ENCODE measurements around the gene RMRP. TPM values are rescaled to one million over a fixed set of nuclear protein-coding genes. Genes with fewer than 3 reads are reported as not detected.
"Not testable (repeated sequence)": the region's sequence is repeated elsewhere in the genome, so short reads cannot be mapped to it uniquely, and the experiment has no call there.

The RMRP gene
- total and polyA plus RNA-seq, 7 experiments from 2014 or later = 49.2 to 11,273 (median 7,741) TPM; not detected in 1

- H3K36me3 ChIP-seq (ENCODE audit: control insufficient read depth in 2 of 3, insufficient read depth in 3 of 3, low read length in 3 of 3) = no peaks in the 10 kb centered on the region
- peak; percentile 95 for ATAC-seq
- peaks cover 0 to 40% (median 0%) of the 10 kb centered on the region in 5 donors for H3K36me3 Mint-ChIP-seq
These were observed 11.1 kb downstream of the RMRP start for GRCh38 chr9:35646533-35647265.

GRCh38 chr9:35646153-35646532 lies 11.7 kb downstream of the RMRP start:
- H3K9me3 Mint-ChIP-seq = peaks cover 0 to 2% (median 0%) of the 10 kb centered on the region in 11 donors
- DNase-seq (peak in 5 of 9 donors; percentile 33 to 47 (median 45)), ATAC-seq (no peak)
- peak overlapping the region; percentile 86 to 99 (median 96) for H3K27ac Mint-ChIP-seq
- Histone ChIP-seq H3K27ac (ENCODE audit: low read depth, low read length) (peak overlapping the region; percentile 83), H3K27me3 (ENCODE audit: control insufficient read depth in 2 of 2, insufficient read depth in 2 of 2, low read length in 2 of 2) (no peaks in the 10 kb centered on the region), H3K9me3 (ENCODE audit: control insufficient read depth in 2 of 3, low read length in 3 of 3) (no peaks in the 10 kb centered on the region), H3K4me3 (ENCODE audit: low read length) (peak overlapping the region; percentile 90), H3K4me1 (ENCODE audit: control insufficient read depth in 2 of 2, insufficient read depth in 2 of 2, low read length in 2 of 2) (peaks cover 39 to 45% of the 10 kb centered on the region in 2 donors), H3K36me3 (ENCODE audit: control insufficient read depth in 2 of 3, insufficient read depth in 3 of 3, low read length in 3 of 3) (no peaks in the 10 kb centered on the region)
- peak overlapping the region; percentile 90 to 100 (median 96) for H3K4me3 Mint-ChIP-seq
- ChIA-PET CTCF (interaction anchor here (0.7 to 9.4 kb wide), 13 partner anchors 13 to 151 kb away, joined by 3 to 118 read pairs (median 4); partner anchors contain the start of genes ARHGEF39, CA9, CCDC107 and CD72), POLR2A (interaction anchor here (0.6 to 10.8 kb wide), 18 partner anchors 8 to 1652 kb away, joined by 3 to 264 read pairs (median 6); partner anchors contain the start of genes ARHGEF39, CCDC107, CD72 and CREB3)
- H3K27me3 Mint-ChIP-seq = no peaks in the 10 kb centered on the region
- peaks cover 35 to 70% (median 46%) of the 10 kb centered on the region in 7 donors for H3K4me1 Mint-ChIP-seq
- intact Hi-C loops (cut with micrococcal nuclease) = loop anchor here (1.0 to 5.0 kb wide), 15 partner anchors 8 to 574 kb away; partner anchors contain the start of genes CREB3 (in 2 of the 2), HINT2 (in 2 of the 2), TLN1 (in 2 of the 2) and ARHGEF39 (in 1 of the 2)
- peaks cover 0 to 45% (median 2%) of the 10 kb centered on the region in 5 donors for H3K36me3 Mint-ChIP-seq

More at GRCh38 chr9:35646533-35647265, 11.1 kb downstream of the RMRP start:
- H3K27me3 ChIP-seq (ENCODE audit: control insufficient read depth in 2 of 2, insufficient read depth in 2 of 2, low read length in 2 of 2) = no peaks in the 10 kb centered on the region
- DNase-seq = peak; percentile 87 to 96 (median 93)
- H3K9me3 ChIP-seq (ENCODE audit: control insufficient read depth in 2 of 3, low read length in 3 of 3) = no peaks in the 10 kb centered on the region
- peak overlapping the region; percentile 90 for H3K4me3 ChIP-seq (ENCODE audit: low read length)
- H3K27ac Mint-ChIP-seq = peak overlapping the region; percentile 86 to 99 (median 96)
- peak overlapping the region; percentile 90 to 100 (median 96) for H3K4me3 Mint-ChIP-seq
- H3K4me1 ChIP-seq (ENCODE audit: control insufficient read depth in 2 of 2, insufficient read depth in 2 of 2, low read length in 2 of 2) = peaks cover 44 to 51% of the 10 kb centered on the region in 2 donors
- peak overlapping the region; percentile 83 for H3K27ac ChIP-seq (ENCODE audit: low read depth, low read length)
- H3K9me3 Mint-ChIP-seq = peaks cover 0 to 2% (median 0%) of the 10 kb centered on the region in 11 donors
- POLR2A ChIA-PET = interaction anchor here (0.6 to 10.8 kb wide), 29 partner anchors 8 to 1315 kb away, joined by 3 to 264 read pairs (median 5); partner anchors contain the start of genes ARHGEF39, CCDC107, CD72 and CREB3
- no peaks in the 10 kb centered on the region for H3K27me3 Mint-ChIP-seq
- H3K4me1 Mint-ChIP-seq = peaks cover 40 to 70% (median 46%) of the 10 kb centered on the region in 7 donors
- CTCF ChIA-PET = interaction anchor here (0.7 to 9.4 kb wide), 20 partner anchors 12 to 151 kb away, joined by 3 to 118 read pairs (median 4); partner anchors contain the start of genes ARHGEF39, CCDC107, CD72 and CREB3
- intact Hi-C loops (cut with micrococcal nuclease) = loop anchor here (1.0 to 5.0 kb wide), 15 partner anchors 8 to 574 kb away; partner anchors contain the start of genes CREB3 (in 2 of the 2), GBA2 (in 2 of the 2), HINT2 (in 2 of the 2) and RGP1 (in 2 of the 2)

GRCh38 chr9:35645736-35646135 lies 12.1 kb downstream of the RMRP start:
- peaks cover 34 to 70% (median 48%) of the 10 kb centered on the region in 7 donors for H3K4me1 Mint-ChIP-seq
- not testable (repeated sequence) for H3K9me3 Mint-ChIP-seq; ATAC-seq; H3K27me3 ChIP-seq (ENCODE audit: control insufficient read depth in 2 of 2, insufficient read depth in 2 of 2, low read length in 2 of 2); H3K36me3 ChIP-seq (ENCODE audit: control insufficient read depth in 2 of 3, insufficient read depth in 3 of 3, low read length in 3 of 3); H3K27me3 Mint-ChIP-seq; DNase-seq; H3K9me3 ChIP-seq (ENCODE audit: control insufficient read depth in 2 of 3, low read length in 3 of 3)
- peak overlapping the region; percentile 83 for H3K27ac ChIP-seq (ENCODE audit: low read depth, low read length)
- ChIA-PET CTCF (interaction anchor here (0.7 to 9.4 kb wide), 13 partner anchors 13 to 150 kb away, joined by 3 to 118 read pairs (median 6); partner anchors contain the start of genes ARHGEF39, CA9, CCDC107 and CD72), POLR2A (interaction anchor here (0.6 to 10.8 kb wide), 18 partner anchors 8 to 1652 kb away, joined by 3 to 264 read pairs (median 6); partner anchors contain the start of genes ARHGEF39, CCDC107, CD72 and CREB3)
- H3K27ac Mint-ChIP-seq = peak overlapping the region; percentile 86 to 99 (median 96)
- peaks cover 36 to 41% of the 10 kb centered on the region in 2 donors for H3K4me1 ChIP-seq (ENCODE audit: control insufficient read depth in 2 of 2, insufficient read depth in 2 of 2, low read length in 2 of 2)
- peak overlapping the region; percentile 90 to 100 (median 96) for H3K4me3 Mint-ChIP-seq
- intact Hi-C loops (cut with micrococcal nuclease) = loop anchor here (1.0 to 5.0 kb wide), 15 partner anchors 7 to 573 kb away; partner anchors contain the start of genes CREB3 (in 2 of the 2), HINT2 (in 2 of the 2), TLN1 (in 2 of the 2) and ARHGEF39 (in 1 of the 2)
- H3K36me3 Mint-ChIP-seq = peaks cover 0 to 49% (median 3%) of the 10 kb centered on the region in 5 donors
- peak overlapping the region; percentile 90 for H3K4me3 ChIP-seq (ENCODE audit: low read length)

- peak overlapping the region in 6 of 9 donors; percentile 45 to 72 (median 56) for H3K27ac Mint-ChIP-seq
- H3K27ac ChIP-seq (ENCODE audit: low read depth, low read length) = peak overlapping the region; percentile 32
- ATAC-seq (no peak), DNase-seq (no peak)
- peaks cover 42 to 81% (median 61%) of the 10 kb centered on the region in 7 donors for H3K4me1 Mint-ChIP-seq
- no peaks in the 10 kb centered on the region for H3K36me3 ChIP-seq (ENCODE audit: control insufficient read depth in 2 of 3, insufficient read depth in 3 of 3, low read length in 3 of 3)
- no peaks in the 10 kb centered on the region for H3K27me3 ChIP-seq (ENCODE audit: control insufficient read depth in 2 of 2, insufficient read depth in 2 of 2, low read length in 2 of 2)
- H3K27me3 Mint-ChIP-seq = no peaks in the 10 kb centered on the region
- peaks cover 0 to 7% (median 0%) of the 10 kb centered on the region in 11 donors for H3K9me3 Mint-ChIP-seq
- no peak overlapping the region for H3K4me3 Mint-ChIP-seq
- H3K4me3 ChIP-seq (ENCODE audit: low read length) = no peak overlapping the region
- no peaks in the 10 kb centered on the region for H3K9me3 ChIP-seq (ENCODE audit: control insufficient read depth in 2 of 3, low read length in 3 of 3)
- ChIA-PET POLR2A (interaction anchor here (1.0 to 10.8 kb wide), 6 partner anchors 14 to 86 kb away, joined by 3 to 264 read pairs (median 4); partner anchors contain the start of genes ARHGEF39, CCDC107, CD72 and RMRP), CTCF (interaction anchor here (1.2 kb wide), 1 partner anchor 89 kb away, joined by 3 read pairs; the partner anchor contains the start of gene CREB3)
- intact Hi-C loops (cut with micrococcal nuclease) = no loop called here
- peaks cover 28 to 43% of the 10 kb centered on the region in 2 donors for H3K4me1 ChIP-seq (ENCODE audit: control insufficient read depth in 2 of 2, insufficient read depth in 2 of 2, low read length in 2 of 2)
- H3K36me3 Mint-ChIP-seq = peaks cover 3 to 45% (median 5%) of the 10 kb centered on the region in 5 donors
These were observed 14.8 kb downstream of the RMRP start for GRCh38 chr9:35643046-35643445.

- H3K4me1 Mint-ChIP-seq = peaks cover 47 to 82% (median 68%) of the 10 kb centered on the region in 7 donors
- H3K9me3 ChIP-seq (ENCODE audit: control insufficient read depth in 2 of 3, low read length in 3 of 3); H3K27ac ChIP-seq (ENCODE audit: low read depth, low read length); DNase-seq; H3K9me3 Mint-ChIP-seq; H3K27me3 ChIP-seq (ENCODE audit: control insufficient read depth in 2 of 2, insufficient read depth in 2 of 2, low read length in 2 of 2); H3K27me3 Mint-ChIP-seq; intact Hi-C loops (cut with micrococcal nuclease); H3K4me3 ChIP-seq (ENCODE audit: low read length); ATAC-seq; H3K36me3 ChIP-seq (ENCODE audit: control insufficient read depth in 2 of 3, insufficient read depth in 3 of 3, low read length in 3 of 3); POLR2A ChIA-PET; CTCF ChIA-PET: not testable (repeated sequence)
- peak overlapping the region in 3 of 10 donors; percentile 6 to 23 (median 22) for H3K4me3 Mint-ChIP-seq
- H3K27ac Mint-ChIP-seq = peak overlapping the region in 3 of 9 donors; percentile 62 to 67 (median 65)
- H3K36me3 Mint-ChIP-seq = peaks cover 3 to 43% (median 5%) of the 10 kb centered on the region in 5 donors
- H3K4me1 ChIP-seq (ENCODE audit: control insufficient read depth in 2 of 2, insufficient read depth in 2 of 2, low read length in 2 of 2) = peaks cover 20 to 38% of the 10 kb centered on the region in 2 donors
These were observed 16.3 kb downstream of the RMRP start for GRCh38 chr9:35641478-35641877.

- peak overlapping the region in 2 of 10 donors; percentile 19 to 29 for H3K4me3 Mint-ChIP-seq
These were observed 17.4 kb downstream of the RMRP start for GRCh38 chr9:35640431-35640830.

More at GRCh38 chr9:35640431-35640830, 17.4 kb downstream of the RMRP start:
- H3K27ac ChIP-seq (ENCODE audit: low read depth, low read length); H3K9me3 Mint-ChIP-seq; ATAC-seq; H3K27me3 ChIP-seq (ENCODE audit: control insufficient read depth in 2 of 2, insufficient read depth in 2 of 2, low read length in 2 of 2); H3K27me3 Mint-ChIP-seq; H3K9me3 ChIP-seq (ENCODE audit: control insufficient read depth in 2 of 3, low read length in 3 of 3); DNase-seq; intact Hi-C loops (cut with micrococcal nuclease); H3K36me3 ChIP-seq (ENCODE audit: control insufficient read depth in 2 of 3, insufficient read depth in 3 of 3, low read length in 3 of 3); H3K4me3 ChIP-seq (ENCODE audit: low read length): not testable (repeated sequence)
- POLR2A ChIA-PET = interaction anchor here (1.1 to 2.5 kb wide), 4 partner anchors 10 to 36 kb away, joined by 3 to 14 read pairs (median 5); partner anchors contain the start of genes CCDC107, RMRP and SIT1
- CTCF ChIA-PET = interaction anchor here (1.4 to 1.6 kb wide), 2 partner anchors 24 to 29 kb away, joined by 5 to 6 read pairs; no protein-coding TSS in a partner anchor
- H3K36me3 Mint-ChIP-seq = peaks cover 3 to 40% (median 5%) of the 10 kb centered on the region in 5 donors
- H3K4me1 Mint-ChIP-seq = peaks cover 51 to 84% (median 73%) of the 10 kb centered on the region in 7 donors
- H3K4me1 ChIP-seq (ENCODE audit: control insufficient read depth in 2 of 2, insufficient read depth in 2 of 2, low read length in 2 of 2) = peaks cover 22 to 46% of the 10 kb centered on the region in 2 donors
- peak overlapping the region in 3 of 9 donors; percentile 51 to 65 (median 56) for H3K27ac Mint-ChIP-seq

Measured in naive thymus-derived CD4-positive, alpha-beta T cell (primary cell).